HepG2 (cell line): ENCODE measurements around the gene RANBP3L. TPM values are rescaled to one million over a fixed set of nuclear protein-coding genes. Genes with fewer than 3 reads are reported as not detected.
"Not testable (repeated sequence)": the region's sequence is repeated elsewhere in the genome, so short reads cannot be mapped to it uniquely, and the experiment has no call there.

Experiments used
- ATAC-seq: fragments of 200-7000 bp; cut with Tn5 transposase; 3 replicates; pipeline ENCODE4 v1.9.1; 2020; ENCODE audit warnings: mild to moderate bottlenecking, moderate library complexity
- BruUV-seq: library from RNA; stranded (reverse); fragments of 400-500 nt; replicated peaks from 2 replicates; lab custom pipeline; 2021; lab: Mats Ljungman, UMichigan
- CTCF ChIA-PET: fragments of 300-600 bp; formaldehyde crosslinking; extraction: SDS; loops from one replicate; lab custom pipeline; 2021; ENCODE audit warnings: low total read pairs, inconsistent platforms, low intra/inter-chr PET ratio; lab: Yijun Ruan, JAX
- POLR2A ChIA-PET: fragments of 350-600 bp; sonication (Branson Sonifier 250); formaldehyde crosslinking; loops from one replicate; lab custom pipeline; 2020; ENCODE audit warnings: antibody characterized with exemption, inconsistent platforms; lab: Yijun Ruan, JAX
- DNase-seq: peaks from one replicate; pipeline ENCODE4 v3.0.0-alpha.2; 2015; ENCODE audit warnings: low spot score
- FAIRE-seq: peaks from 3 replicates; lab custom pipeline; 2011; peaks lifted over from hg19 to GRCh38; lab: Jason Lieb, UNC
- H2AFZ ChIP-seq: one replicate; pipeline ENCODE4 v1.6.1; 2011; ENCODE audit warnings: low read length, inconsistent platforms
- H3K27ac ChIP-seq: fragments of 300-600 bp; 3 replicates; pipeline ENCODE4 v1.8.0; 2011; ENCODE audit warnings: mixed run types, mild to moderate bottlenecking, mixed read lengths, low read length, inconsistent platforms; ENCODE audit not compliant: insufficient read depth; ENCODE audit errors: extremely low read length
- H3K27me3 ChIP-seq, 2 experiments: fragments of 200-600 bp in 1 of 2; 2 replicates in 1 of 2; 3 replicates in 1 of 2; pipeline versions ENCODE4 v1.6.0 to v1.8.0; 2011; ENCODE audit warnings: low read length in 2 of 2, mild to moderate bottlenecking in 2 of 2, moderate library complexity in 2 of 2, inconsistent platforms in 1 of 2; ENCODE audit not compliant: insufficient read depth in 2 of 2, control insufficient read depth in 1 of 2
- H3K36me3 ChIP-seq, 2 experiments: fragments of 200-600 bp in 1 of 2; replicated peaks in 1 of 2; 2 replicates in 1 of 2; 3 replicates in 1 of 2; pipeline versions ENCODE4 v1.5.1 to v1.8.0; 2011; ENCODE audit warnings: low read length in 2 of 2, inconsistent platforms in 1 of 2; ENCODE audit not compliant: insufficient read depth in 2 of 2, control insufficient read depth in 1 of 2
- H3K4me1 ChIP-seq: 2 replicates; pipeline ENCODE4 v1.5.1; 2012; ENCODE audit warnings: low read length, inconsistent platforms; ENCODE audit not compliant: insufficient read depth
- H3K4me2 ChIP-seq: 2 replicates; pipeline ENCODE4 v1.6.0; 2011; ENCODE audit warnings: low read depth, low read length, inconsistent platforms
- H3K4me3 ChIP-seq, 3 experiments: fragments of 200-600 bp in 1 of 3; sonication (generic), shearing (Covaris generic) in 1 of 3; replicated peaks in 1 of 3; 2 replicates each; pipeline ENCODE4 v1.5.1; 2011 to 2016; ENCODE audit warnings: low read length in 3 of 3, inconsistent platforms in 2 of 3, low read depth in 2 of 3, mild to moderate bottlenecking in 2 of 3, control low read depth in 1 of 3, mixed read lengths in 1 of 3; ENCODE audit not compliant: insufficient read depth in 1 of 3
- H3K79me2 ChIP-seq: one replicate; pipeline ENCODE4 v1.6.1; 2011; ENCODE audit warnings: low read length, inconsistent platforms; ENCODE audit not compliant: insufficient read depth
- H3K9ac ChIP-seq: 2 replicates; pipeline ENCODE4 v1.6.0; 2011; ENCODE audit warnings: mild to moderate bottlenecking, low read depth, low read length, inconsistent platforms; ENCODE audit not compliant: insufficient read depth
- H3K9me3 ChIP-seq: 2 replicates; pipeline ENCODE4 v1.5.1; 2012; ENCODE audit warnings: mild to moderate bottlenecking, low read length
- H4K20me1 ChIP-seq: 2 replicates; pipeline ENCODE4 v1.6.0; 2011; ENCODE audit warnings: inconsistent platforms, mild to moderate bottlenecking, low read length, moderate library complexity; ENCODE audit not compliant: insufficient read depth
- BCLAF1 ChIP-seq: fragments of 450-650 bp; IDR thresholded peaks from 2 replicates; pipeline ENCODE4 v1.6.1; 2017; ENCODE audit warnings: mild to moderate bottlenecking
- DNMT3B ChIP-seq: conservative IDR thresholded peaks from 2 replicates; pipeline ENCODE4 v1.6.1; 2016; ENCODE audit warnings: missing biosample characterization, control low read depth
- FOSL1 ChIP-seq: sonication (generic); formaldehyde crosslinking; IDR thresholded peaks from 2 replicates; pipeline ENCODE4 v1.9.0; 2021; ENCODE audit warnings: missing genetic modification reagents, borderline replicate concordance
- GTF2F1 ChIP-seq: fragments of 150-350 bp; IDR thresholded peaks from 2 replicates; pipeline ENCODE4 v1.6.1; 2014; ENCODE audit warnings: low read length
- IKZF1 ChIP-seq: fragments of 450-650 bp; IDR thresholded peaks from 2 replicates; pipeline ENCODE4 v1.7.1; 2016
- PAWR ChIP-seq: sonication (generic); formaldehyde crosslinking; IDR thresholded peaks from 2 replicates; pipeline ENCODE4 v1.4.0; 2020; ENCODE audit warnings: missing genetic modification reagents, mild to moderate bottlenecking, borderline replicate concordance
- TBX3 ChIP-seq: fragments of 450-650 bp; IDR thresholded peaks from 2 replicates; pipeline ENCODE4 v1.6.1; 2017; ENCODE audit warnings: antibody characterized with exemption, mild to moderate bottlenecking, inconsistent platforms, borderline replicate concordance
- TOPORS ChIP-seq: sonication (generic); formaldehyde crosslinking; IDR thresholded peaks from 2 replicates; pipeline ENCODE4 v1.8.0; 2023; ENCODE audit warnings: mild to moderate bottlenecking, missing genetic modification reagents
- YY1 ChIP-seq: IDR thresholded peaks from 2 replicates; pipeline ENCODE4 v1.6.1; 2011; ENCODE audit warnings: low read length, low read depth, moderate library complexity, mild to moderate bottlenecking; ENCODE audit not compliant: insufficient read depth, insufficient replicate concordance
- ZFP37 ChIP-seq: sonication (generic); formaldehyde crosslinking; IDR thresholded peaks from 2 replicates; pipeline ENCODE4 v1.4.0; 2020; ENCODE audit warnings: missing genetic modification reagents, borderline replicate concordance
- ZNF143 ChIP-seq: sonication (generic); formaldehyde crosslinking; IDR thresholded peaks from 2 replicates; pipeline ENCODE4 v1.4.0; 2020; ENCODE audit warnings: missing genetic modification reagents
- ZNF460 ChIP-seq: sonication (generic); formaldehyde crosslinking; IDR thresholded peaks from 2 replicates; pipeline ENCODE4 v1.5.1; 2020; ENCODE audit warnings: missing genetic modification reagents, mild to moderate bottlenecking, borderline replicate concordance
- WGBS: methylation state at CpG from one replicate; pipeline ENCODE4 v1.1.6; 2017; ENCODE audit warnings: low lambda C conversion rate; 5-methylcytosine and 5-hydroxymethylcytosine counted together
- in situ Hi-C: cut with HindIII; loops from 2 replicates; pipeline ENCODE4 v1.10.0; 2017; ENCODE audit warnings: low pct_unique_long_range_greater_than_20kb; ENCODE audit not compliant: extremely low pct_ligation_motif_present
- intact Hi-C: fragments of 100-400 bp; cut with micrococcal nuclease; formaldehyde crosslinking; loops from one replicate; pipeline ENCODE4 v1.10.0; 2022; ENCODE audit not compliant: unreplicated experiment
- polyA plus RNA-seq, 8 experiments: library from polyadenylated mRNA; depleted of rRNA in 3 of 8; stranded (reverse) in 7 of 8; unstranded in 1 of 8; fragments of >200 nt; fragmentation: Illumina TruSeq in 4 of 8; extraction: Trizol in 4 of 8; gene quantifications; 2 replicates each; pipeline versions ENCODE4 v1.2.1 to v1.2.3, GENCODE V29; 2011 to 2016; ENCODE audit warnings: low read depth in 4 of 8, missing spikeins in 1 of 8, mixed read lengths in 1 of 8; ENCODE audit not compliant: insufficient read depth in 1 of 8
- total RNA-seq, 5 experiments: library from RNA; depleted of rRNA; stranded (reverse); fragments of >200 nt; fragmentation: Illumina TruSeq; extraction: Trizol; gene quantifications; 2 replicates each; pipeline ENCODE4 v1.2.3, GENCODE V29; 2016; ENCODE audit warnings: low read depth in 1 of 5
- TF ChIP-seq, protein P1 (sequence below), 2 experiments: IDR thresholded peaks; 2 replicates each; pipeline ENCODE4 v1.6.1; 2011 to 2012; ENCODE audit warnings: low read length in 2 of 2, borderline replicate concordance in 1 of 2, low read depth in 1 of 2, mild to moderate bottlenecking in 1 of 2, moderate library complexity in 1 of 2

Gene RANBP3L
- total and polyA plus RNA-seq, 2 of the 13 experiments (the other 11 are each of a cell fraction or from before 2014, with no cell fraction given): 0.09 TPM; not detected in 1

DNA sequence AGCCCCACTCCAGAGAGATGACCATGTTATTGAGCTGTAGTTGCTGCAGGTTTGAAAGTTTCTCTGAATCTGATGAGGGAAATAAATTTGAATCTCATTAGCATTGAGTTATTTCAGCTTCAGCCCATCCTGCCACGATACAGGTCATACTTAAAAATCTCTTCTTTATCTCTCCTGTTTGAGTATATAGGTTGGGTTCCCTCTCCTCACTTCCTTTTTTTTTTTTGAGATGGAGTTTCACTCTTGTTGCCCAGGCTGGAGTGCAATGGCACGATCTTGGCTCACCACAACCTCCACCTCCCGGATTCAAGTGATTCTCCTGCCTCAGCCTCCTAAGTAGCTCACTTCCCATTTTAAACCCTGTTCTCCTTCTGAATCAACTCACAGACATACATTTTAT lies 17.9 kb downstream of the RANBP3L start:
- H4K20me1 ChIP-seq, FAIRE-seq, in situ Hi-C loops, H3K9me3 ChIP-seq, intact Hi-C loops, CTCF ChIA-PET, H3K27me3 ChIP-seq, ATAC-seq, H3K36me3 ChIP-seq, BruUV-seq, DNase-seq, POLR2A ChIA-PET, H3K27ac ChIP-seq, H3K4me2 ChIP-seq, H3K9ac ChIP-seq, H3K4me1 ChIP-seq, H3K79me2 ChIP-seq, H2AFZ ChIP-seq, H3K4me3 ChIP-seq: not testable (repeated sequence)
- 30% methylated on average over 3 of the region's 3 CpGs for WGBS

GRCh38 chr5:36281626-36282025 lies 20.1 kb downstream of the RANBP3L start:
- 21% methylated on average over 2 of the region's 2 CpGs for WGBS
- no TSS peak for BruUV-seq
- in situ Hi-C loops (no loop called here), intact Hi-C loops (no loop called here)
- ChIA-PET POLR2A (no interaction called here), CTCF (no interaction called here)
- H3K27ac ChIP-seq: no peak overlapping the region
- H3K9me3 ChIP-seq: no peaks in the 10 kb centered on the region
- H3K79me2 ChIP-seq: no peaks in the 10 kb centered on the region
- no peak overlapping the region for H3K4me3 ChIP-seq
- H4K20me1 ChIP-seq: no peaks in the 10 kb centered on the region
- H3K4me1 ChIP-seq: no peaks in the 10 kb centered on the region
- H3K27me3 ChIP-seq: no peaks in the 10 kb centered on the region
- FAIRE-seq: no peak
- no peak overlapping the region for H3K9ac ChIP-seq
- DNase-seq: no peak
- H3K36me3 ChIP-seq: no peaks in the 10 kb centered on the region
- no peak overlapping the region for H2AFZ ChIP-seq
- H3K4me2 ChIP-seq: no peak overlapping the region
- ATAC-seq: no peak
- TF ChIP-seq IKZF1 (no peak), TOPORS (CRISPR knock-in tag) (no peak), ZNF460 (CRISPR knock-in tag) (no peak), ZFP37 (CRISPR knock-in tag) (no peak), BCLAF1 (no peak), GTF2F1 (no peak), PAWR (no peak), TBX3 (no peak), DNMT3B (CRISPR knock-in tag) (no peak), ZNF143 (CRISPR knock-in tag) (no peak), YY1 (no peak), FOSL1 (no peak)
- TF ChIP-seq, protein P1, sequence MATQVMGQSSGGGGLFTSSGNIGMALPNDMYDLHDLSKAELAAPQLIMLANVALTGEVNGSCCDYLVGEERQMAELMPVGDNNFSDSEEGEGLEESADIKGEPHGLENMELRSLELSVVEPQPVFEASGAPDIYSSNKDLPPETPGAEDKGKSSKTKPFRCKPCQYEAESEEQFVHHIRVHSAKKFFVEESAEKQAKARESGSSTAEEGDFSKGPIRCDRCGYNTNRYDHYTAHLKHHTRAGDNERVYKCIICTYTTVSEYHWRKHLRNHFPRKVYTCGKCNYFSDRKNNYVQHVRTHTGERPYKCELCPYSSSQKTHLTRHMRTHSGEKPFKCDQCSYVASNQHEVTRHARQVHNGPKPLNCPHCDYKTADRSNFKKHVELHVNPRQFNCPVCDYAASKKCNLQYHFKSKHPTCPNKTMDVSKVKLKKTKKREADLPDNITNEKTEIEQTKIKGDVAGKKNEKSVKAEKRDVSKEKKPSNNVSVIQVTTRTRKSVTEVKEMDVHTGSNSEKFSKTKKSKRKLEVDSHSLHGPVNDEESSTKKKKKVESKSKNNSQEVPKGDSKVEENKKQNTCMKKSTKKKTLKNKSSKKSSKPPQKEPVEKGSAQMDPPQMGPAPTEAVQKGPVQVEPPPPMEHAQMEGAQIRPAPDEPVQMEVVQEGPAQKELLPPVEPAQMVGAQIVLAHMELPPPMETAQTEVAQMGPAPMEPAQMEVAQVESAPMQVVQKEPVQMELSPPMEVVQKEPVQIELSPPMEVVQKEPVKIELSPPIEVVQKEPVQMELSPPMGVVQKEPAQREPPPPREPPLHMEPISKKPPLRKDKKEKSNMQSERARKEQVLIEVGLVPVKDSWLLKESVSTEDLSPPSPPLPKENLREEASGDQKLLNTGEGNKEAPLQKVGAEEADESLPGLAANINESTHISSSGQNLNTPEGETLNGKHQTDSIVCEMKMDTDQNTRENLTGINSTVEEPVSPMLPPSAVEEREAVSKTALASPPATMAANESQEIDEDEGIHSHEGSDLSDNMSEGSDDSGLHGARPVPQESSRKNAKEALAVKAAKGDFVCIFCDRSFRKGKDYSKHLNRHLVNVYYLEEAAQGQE (IDR thresholded peaks at IDR 0.05; ENCODE audit: borderline replicate concordance in 1 of 2, low read depth in 1 of 2, low read length in 2 of 2): no peak
